Lower leg skin (tissue), 3 donors: ENCODE results near the gene KRTAP10-6.

Source experiments
- POLR2A ChIP-seq, 2 donors: fragments of 450-650 bp; IDR thresholded peaks; one replicate each; pipeline ENCODE4 v1.6.1; 2016 to 2017; ENCODE audit warnings: antibody characterized with exemption in 2 of 2, mild to moderate bottlenecking in 1 of 2, moderate library complexity in 1 of 2
- TF ChIP-seq, protein P1 (sequence below), 3 donors: fragments of 450-650 bp; IDR thresholded peaks; one replicate each; pipeline ENCODE4 v1.5.1; 2016; ENCODE audit warnings: antibody characterized with exemption in 3 of 3, mild to moderate bottlenecking in 3 of 3, moderate library complexity in 2 of 3

DNA sequence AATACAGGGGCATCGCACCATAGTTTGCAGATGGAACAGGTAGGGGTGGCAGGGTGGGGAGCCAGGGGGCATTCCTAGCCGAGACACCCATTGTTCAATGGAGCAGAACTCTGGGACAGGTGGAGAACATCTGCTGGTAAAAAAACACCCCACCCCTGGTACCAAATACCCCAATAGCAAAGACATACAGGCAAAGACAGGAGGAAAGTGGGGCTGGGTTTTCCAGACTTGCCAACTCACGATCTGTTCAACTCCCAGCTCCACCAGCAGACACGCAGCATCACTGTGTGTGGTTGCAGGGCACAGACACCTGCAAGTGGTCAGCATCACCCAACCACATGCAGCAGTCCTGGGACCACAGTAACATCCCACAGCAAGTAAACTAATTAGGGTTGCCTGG, 19.2 kb upstream of the KRTAP10-6 start:
- TF ChIP-seq, protein P1, sequence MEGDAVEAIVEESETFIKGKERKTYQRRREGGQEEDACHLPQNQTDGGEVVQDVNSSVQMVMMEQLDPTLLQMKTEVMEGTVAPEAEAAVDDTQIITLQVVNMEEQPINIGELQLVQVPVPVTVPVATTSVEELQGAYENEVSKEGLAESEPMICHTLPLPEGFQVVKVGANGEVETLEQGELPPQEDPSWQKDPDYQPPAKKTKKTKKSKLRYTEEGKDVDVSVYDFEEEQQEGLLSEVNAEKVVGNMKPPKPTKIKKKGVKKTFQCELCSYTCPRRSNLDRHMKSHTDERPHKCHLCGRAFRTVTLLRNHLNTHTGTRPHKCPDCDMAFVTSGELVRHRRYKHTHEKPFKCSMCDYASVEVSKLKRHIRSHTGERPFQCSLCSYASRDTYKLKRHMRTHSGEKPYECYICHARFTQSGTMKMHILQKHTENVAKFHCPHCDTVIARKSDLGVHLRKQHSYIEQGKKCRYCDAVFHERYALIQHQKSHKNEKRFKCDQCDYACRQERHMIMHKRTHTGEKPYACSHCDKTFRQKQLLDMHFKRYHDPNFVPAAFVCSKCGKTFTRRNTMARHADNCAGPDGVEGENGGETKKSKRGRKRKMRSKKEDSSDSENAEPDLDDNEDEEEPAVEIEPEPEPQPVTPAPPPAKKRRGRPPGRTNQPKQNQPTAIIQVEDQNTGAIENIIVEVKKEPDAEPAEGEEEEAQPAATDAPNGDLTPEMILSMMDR (IDR thresholded peaks at IDR 0.05) = no peak
- TF ChIP-seq POLR2A (IDR thresholded peaks at IDR 0.05) = no peak
